ENCODE results near the gene C12orf76. TPM values are rescaled to one million over a fixed set of nuclear protein-coding genes. Genes with fewer than 3 reads are reported as not detected.
"Not testable (repeated sequence)": the region's sequence is repeated elsewhere in the genome, so short reads cannot be mapped to it uniquely, and the experiment has no call there.

The C12orf76 gene
- total RNA-seq, 1 experiment from 2014 or later = 14.2 TPM

- Mint-ChIP-seq H3K27me3 (ENCODE audit: unreplicated experiment) (no peaks in the 10 kb centered on the region), H3K4me1 (ENCODE audit: low read depth, unreplicated experiment) (peaks cover 8% of the 10 kb centered on the region), H3K36me3 (ENCODE audit: insufficient read depth, unreplicated experiment) (no peaks in the 10 kb centered on the region), H3K9me3 (ENCODE audit: low read depth, unreplicated experiment) (no peaks in the 10 kb centered on the region), H3K27ac (ENCODE audit: unreplicated experiment) (no peak overlapping the region), H3K4me3 (ENCODE audit: low read depth, unreplicated experiment) (no peak overlapping the region)
- CTCF ChIA-PET = interaction anchor here (0.9 kb wide), 1 partner anchor 12 kb away, joined by 5 read pairs; no protein-coding TSS in a partner anchor
- no peak for TF ChIP-seq CTCF (IDR thresholded peaks at IDR 0.05; ENCODE audit: unreplicated experiment)
- no peak for DNase-seq
- BruUV-seq (replicated peaks) = no TSS peak
- intact Hi-C loops (cut with micrococcal nuclease; ENCODE audit: unreplicated experiment) = no loop called here
Measured at GRCh38 chr12:110010853-110011723, 37.2 kb downstream of the C12orf76 start.

- H3K4me3 Mint-ChIP-seq (ENCODE audit: low read depth, unreplicated experiment); CTCF ChIA-PET; BruUV-seq (replicated peaks); H3K4me1 Mint-ChIP-seq (ENCODE audit: low read depth, unreplicated experiment); intact Hi-C loops (cut with micrococcal nuclease; ENCODE audit: unreplicated experiment); H3K9me3 Mint-ChIP-seq (ENCODE audit: low read depth, unreplicated experiment); H3K27ac Mint-ChIP-seq (ENCODE audit: unreplicated experiment); H3K36me3 Mint-ChIP-seq (ENCODE audit: insufficient read depth, unreplicated experiment); DNase-seq; H3K27me3 Mint-ChIP-seq (ENCODE audit: unreplicated experiment): not testable (repeated sequence)
Measured at GRCh38 chr12:110008681-110009398, 39.5 kb downstream of the C12orf76 start.

GRCh38 chr12:110007881-110008280 lies 40.4 kb downstream of the C12orf76 start:
- Mint-ChIP-seq H3K9me3 (ENCODE audit: low read depth, unreplicated experiment) (no peaks in the 10 kb centered on the region), H3K4me3 (ENCODE audit: low read depth, unreplicated experiment) (no peak overlapping the region), H3K36me3 (ENCODE audit: insufficient read depth, unreplicated experiment) (peaks cover 6% of the 10 kb centered on the region), H3K4me1 (ENCODE audit: low read depth, unreplicated experiment) (peaks cover 18% of the 10 kb centered on the region), H3K27me3 (ENCODE audit: unreplicated experiment) (no peaks in the 10 kb centered on the region), H3K27ac (ENCODE audit: unreplicated experiment) (no peak overlapping the region)
- CTCF ChIA-PET = no interaction called here
- DNase-seq = no peak
- TF ChIP-seq CTCF (IDR thresholded peaks at IDR 0.05; ENCODE audit: unreplicated experiment) = no peak
- BruUV-seq (replicated peaks) = no TSS peak
- intact Hi-C loops (cut with micrococcal nuclease; ENCODE audit: unreplicated experiment) = loop anchor here (2.0 kb wide), 1 partner anchor 53 kb away; no protein-coding TSS in a partner anchor

- H3K9me3 Mint-ChIP-seq (ENCODE audit: low read depth, unreplicated experiment) = no peaks in the 10 kb centered on the region
Measured at GRCh38 chr12:110006115-110006514, 42.2 kb downstream of the C12orf76 start.

More at GRCh38 chr12:110006115-110006514, 42.2 kb downstream of the C12orf76 start:
- DNase-seq = no peak
- intact Hi-C loops (cut with micrococcal nuclease; ENCODE audit: unreplicated experiment) = loop anchor here (2.0 kb wide), 1 partner anchor 55 kb away; no protein-coding TSS in a partner anchor
- Mint-ChIP-seq H3K27me3 (ENCODE audit: unreplicated experiment) (no peaks in the 10 kb centered on the region), H3K36me3 (ENCODE audit: insufficient read depth, unreplicated experiment) (peaks cover 6% of the 10 kb centered on the region), H3K27ac (ENCODE audit: unreplicated experiment) (no peak overlapping the region), H3K4me1 (ENCODE audit: low read depth, unreplicated experiment) (peaks cover 22% of the 10 kb centered on the region), H3K4me3 (ENCODE audit: low read depth, unreplicated experiment) (no peak overlapping the region)
- BruUV-seq (replicated peaks) = no TSS peak
- CTCF ChIA-PET = no interaction called here
- TF ChIP-seq CTCF (IDR thresholded peaks at IDR 0.05; ENCODE audit: unreplicated experiment) = no peak

Data from Calu3 (cell line).